ENCODE results near the gene ALOX15. TPM values are rescaled to one million over a fixed set of nuclear protein-coding genes. Genes with fewer than 3 reads are reported as not detected.
"Not testable (repeated sequence)": the region's sequence is repeated elsewhere in the genome, so short reads cannot be mapped to it uniquely, and the experiment has no call there.

The ALOX15 gene
- total RNA-seq, 1 donor from 2014 or later: not detected

- Histone ChIP-seq H3K27me3 (no peaks in the 10 kb centered on the region), H3K36me3 (no peaks in the 10 kb centered on the region), H3K4me1 (no peaks in the 10 kb centered on the region), H3K4me3 (no peak overlapping the region), H3K9me3 (no peaks in the 10 kb centered on the region), H3K27ac (no peak overlapping the region)
- no peak for DNase-seq (ENCODE audit: extremely low spot score in 2 of 2)
- no peak for TF ChIP-seq POLR2AphosphoS5 (IDR thresholded peaks at IDR 0.05; ENCODE audit: insufficient read depth in 1 of 2, low read depth in 1 of 2)
- no peak for TF ChIP-seq CTCF (IDR thresholded peaks at IDR 0.05)
- intact Hi-C loops (cut with DNase I): no loop called here
These were observed 9.5 kb downstream of the ALOX15 start for GRCh38 chr17:4631836-4632580.

DNA sequence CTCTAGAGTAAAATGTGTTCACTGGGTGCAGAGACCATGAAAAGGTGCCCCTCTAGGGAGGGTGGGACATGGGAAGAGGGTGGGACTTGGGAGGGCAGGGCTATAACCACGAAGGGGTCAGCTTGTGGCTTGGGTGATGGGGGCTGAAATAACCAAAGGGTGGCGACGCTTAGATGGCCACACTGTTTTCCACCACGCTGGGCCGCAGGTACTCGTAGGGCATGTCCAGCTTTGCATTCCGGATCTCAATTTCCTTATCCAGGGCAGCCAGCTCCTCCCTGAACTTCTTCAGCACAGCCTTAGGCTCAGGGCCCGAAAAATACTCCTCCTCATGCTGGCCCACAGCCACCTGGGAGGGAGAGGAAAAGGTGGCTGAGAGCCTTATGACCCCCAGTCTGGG is 10.0 kb downstream of the ALOX15 start:
- intact Hi-C loops (cut with DNase I): no loop called here
- H3K9me3 ChIP-seq: no peaks in the 10 kb centered on the region
- no peak for DNase-seq (ENCODE audit: extremely low spot score in 2 of 2)

GRCh38 chr17:4626734-4627256 is 14.7 kb downstream of the ALOX15 start:
- H3K4me1 ChIP-seq: no peaks in the 10 kb centered on the region
- no peak for TF ChIP-seq POLR2A (IDR thresholded peaks at IDR 0.05)
- TF ChIP-seq CTCF (IDR thresholded peaks at IDR 0.05): no peak
- no peak for TF ChIP-seq POLR2AphosphoS5 (IDR thresholded peaks at IDR 0.05; ENCODE audit: insufficient read depth in 1 of 2, low read depth in 1 of 2)
- no peaks in the 10 kb centered on the region for H3K36me3 ChIP-seq
- no peaks in the 10 kb centered on the region for H3K27me3 ChIP-seq
- intact Hi-C loops (cut with DNase I): loop anchor here (2.0 kb wide), 1 partner anchor 60 kb away; no protein-coding TSS in a partner anchor
- H3K4me3 ChIP-seq: no peak overlapping the region
- H3K9me3 ChIP-seq: no peaks in the 10 kb centered on the region
- no peak for DNase-seq (ENCODE audit: extremely low spot score in 2 of 2)
- H3K27ac ChIP-seq: no peak overlapping the region

More for the DNA sequence above, 10.0 kb downstream of the ALOX15 start:
- Histone ChIP-seq H3K27ac (no peak overlapping the region), H3K27me3 (no peaks in the 10 kb centered on the region), H3K4me1 (no peaks in the 10 kb centered on the region), H3K36me3 (no peaks in the 10 kb centered on the region), H3K4me3 (no peak overlapping the region)
- TF ChIP-seq POLR2AphosphoS5 (IDR thresholded peaks at IDR 0.05; ENCODE audit: insufficient read depth in 1 of 2, low read depth in 1 of 2) (no peak), POLR2A (IDR thresholded peaks at IDR 0.05) (no peak), CTCF (IDR thresholded peaks at IDR 0.05) (no peak)

- Histone ChIP-seq H3K4me1 (no peaks in the 10 kb centered on the region), H3K27ac (no peak overlapping the region), H3K9me3 (no peaks in the 10 kb centered on the region), H3K36me3 (no peaks in the 10 kb centered on the region), H3K4me3 (no peak overlapping the region), H3K27me3 (no peaks in the 10 kb centered on the region)
- TF ChIP-seq CTCF (IDR thresholded peaks at IDR 0.05) (no peak), POLR2A (IDR thresholded peaks at IDR 0.05) (no peak), POLR2AphosphoS5 (IDR thresholded peaks at IDR 0.05; ENCODE audit: insufficient read depth in 1 of 2, low read depth in 1 of 2) (no peak)
- DNase-seq (ENCODE audit: extremely low spot score in 2 of 2): no peak
- intact Hi-C loops (cut with DNase I): no loop called here
These were observed 16.3 kb downstream of the ALOX15 start for GRCh38 chr17:4625181-4625617.

DNA sequence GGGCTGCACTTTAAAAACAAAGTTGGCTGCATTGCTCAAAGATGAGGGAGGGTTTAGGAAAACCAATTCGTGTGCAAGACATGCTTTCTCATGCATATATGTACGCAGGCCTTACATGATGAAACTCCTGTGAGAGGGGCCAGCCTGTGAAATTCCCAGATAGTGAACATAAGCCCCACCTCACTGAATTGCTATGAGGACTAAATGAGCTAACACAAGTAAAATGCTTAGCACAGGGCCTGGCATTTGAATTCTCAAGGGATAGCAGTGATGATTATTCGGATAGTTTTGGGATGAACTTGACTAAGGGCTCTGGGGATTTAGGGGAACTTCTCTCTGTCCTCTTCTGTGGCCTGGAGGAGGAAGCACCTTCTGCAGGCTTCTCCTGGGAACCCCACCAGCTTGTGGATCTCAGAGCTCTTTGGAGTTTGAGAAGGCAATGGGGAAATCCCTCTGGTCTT is 17.0 kb downstream of the ALOX15 start:
- H3K4me3 ChIP-seq; H3K4me1 ChIP-seq; H3K27ac ChIP-seq; DNase-seq (ENCODE audit: extremely low spot score in 2 of 2); intact Hi-C loops (cut with DNase I); H3K36me3 ChIP-seq; H3K9me3 ChIP-seq; H3K27me3 ChIP-seq: not testable (repeated sequence)

Data from vagina (tissue), 2 donors.